Activated B cell treated with CpG ODN at 0.5 μM for 24 hours (primary cell): ENCODE results near the gene KRT7. TPM values are rescaled to one million over a fixed set of nuclear protein-coding genes. Genes with fewer than 3 reads are reported as not detected.

Experiments
- ATAC-seq: fragments of 200-7000 bp; cut with Tn5 transposase; one replicate; pipeline ENCODE4 v1.10.0; 2021; ENCODE audit warnings: low read depth, mild to moderate bottlenecking, moderate library complexity
- CTCF ChIA-PET: fragments of 350-600 bp; sonication (Branson Sonifier 250); formaldehyde crosslinking; loops from one replicate; lab custom pipeline; 2021; ENCODE audit warnings: antibody characterized with exemption; lab: Charles Lee
- POLR2A ChIA-PET: fragments of 350-600 bp; sonication (Branson Sonifier 250); formaldehyde crosslinking; loops from one replicate; lab custom pipeline; 2021; ENCODE audit warnings: antibody characterized with exemption; lab: Charles Lee
- DNase-seq: peaks from one replicate; pipeline ENCODE4 v3.0.0; 2022
- H3K27ac Mint-ChIP-seq: one replicate; pipeline ENCODE4 v1.8.0; 2020; ENCODE audit warnings: mixed read lengths
- H3K27me3 Mint-ChIP-seq: one replicate; pipeline ENCODE4 v1.8.0; 2021; ENCODE audit warnings: mixed read lengths
- H3K36me3 Mint-ChIP-seq: one replicate; pipeline ENCODE4 v1.8.0; 2021; ENCODE audit warnings: low read depth, mixed read lengths
- H3K4me1 Mint-ChIP-seq: one replicate; pipeline ENCODE4 v1.8.0; 2021; ENCODE audit warnings: mixed read lengths
- H3K4me3 Mint-ChIP-seq: one replicate; pipeline ENCODE4 v1.8.0; 2020; ENCODE audit warnings: mild to moderate bottlenecking, mixed read lengths
- H3K9me3 Mint-ChIP-seq: one replicate; pipeline ENCODE4 v1.8.0; 2020; ENCODE audit warnings: mixed read lengths
- intact Hi-C: fragments of 100-400 bp; cut with micrococcal nuclease; formaldehyde crosslinking; loops from one replicate; pipeline ENCODE4 v1.15.1; 2024
- total RNA-seq: library from RNA; stranded (reverse); gene quantifications from 2 replicates; pipeline ENCODE4 v1.2.3, GENCODE V29; 2022
- TF ChIP-seq, protein P1 (sequence below): fragments of 200-600 bp; IDR thresholded peaks from one replicate; pipeline ENCODE4 v1.8.0; 2022; ENCODE audit warnings: antibody characterized with exemption, mild to moderate bottlenecking

KRT7 gene
- total RNA-seq, 1 donor from 2014 or later, result 1.1 TPM

- Mint-ChIP-seq H3K9me3 (no peaks in the 10 kb centered on the region), H3K36me3 (no peaks in the 10 kb centered on the region), H3K27me3 (peaks cover 20% of the 10 kb centered on the region), H3K4me1 (peaks cover 12% of the 10 kb centered on the region), H3K4me3 (no peak overlapping the region), H3K27ac (peak overlapping the region; percentile 16)
- TF ChIP-seq, protein P1, sequence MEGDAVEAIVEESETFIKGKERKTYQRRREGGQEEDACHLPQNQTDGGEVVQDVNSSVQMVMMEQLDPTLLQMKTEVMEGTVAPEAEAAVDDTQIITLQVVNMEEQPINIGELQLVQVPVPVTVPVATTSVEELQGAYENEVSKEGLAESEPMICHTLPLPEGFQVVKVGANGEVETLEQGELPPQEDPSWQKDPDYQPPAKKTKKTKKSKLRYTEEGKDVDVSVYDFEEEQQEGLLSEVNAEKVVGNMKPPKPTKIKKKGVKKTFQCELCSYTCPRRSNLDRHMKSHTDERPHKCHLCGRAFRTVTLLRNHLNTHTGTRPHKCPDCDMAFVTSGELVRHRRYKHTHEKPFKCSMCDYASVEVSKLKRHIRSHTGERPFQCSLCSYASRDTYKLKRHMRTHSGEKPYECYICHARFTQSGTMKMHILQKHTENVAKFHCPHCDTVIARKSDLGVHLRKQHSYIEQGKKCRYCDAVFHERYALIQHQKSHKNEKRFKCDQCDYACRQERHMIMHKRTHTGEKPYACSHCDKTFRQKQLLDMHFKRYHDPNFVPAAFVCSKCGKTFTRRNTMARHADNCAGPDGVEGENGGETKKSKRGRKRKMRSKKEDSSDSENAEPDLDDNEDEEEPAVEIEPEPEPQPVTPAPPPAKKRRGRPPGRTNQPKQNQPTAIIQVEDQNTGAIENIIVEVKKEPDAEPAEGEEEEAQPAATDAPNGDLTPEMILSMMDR, result no peak
- ATAC-seq (no peak), DNase-seq (no peak)
- ChIA-PET CTCF (no interaction called here), POLR2A (no interaction called here)
- intact Hi-C loops, result no loop called here
Observed at GRCh38 chr12:52243259-52243855, 10.3 kb downstream of the KRT7 start.

GRCh38 chr12:52243856-52244614, 11.0 kb downstream of the KRT7 start:
- DNase-seq, result no peak
- intact Hi-C loops, result no loop called here
- CTCF ChIA-PET, result no interaction called here
- TF ChIP-seq, protein P1, result no peak
- Mint-ChIP-seq H3K4me3 (peak overlapping the region; percentile 6), H3K4me1 (peaks cover 12% of the 10 kb centered on the region), H3K27me3 (peaks cover 24% of the 10 kb centered on the region), H3K9me3 (no peaks in the 10 kb centered on the region), H3K27ac (peak overlapping the region; percentile 42), H3K36me3 (no peaks in the 10 kb centered on the region)
- POLR2A ChIA-PET, result interaction anchor here (0.7 kb wide), 1 partner anchor 726 kb away, joined by 3 read pairs; no protein-coding TSS in a partner anchor
- ATAC-seq, result peak; percentile 93

- ATAC-seq (no peak), DNase-seq (no peak)
- no peaks in the 10 kb centered on the region for H3K36me3 Mint-ChIP-seq
- POLR2A ChIA-PET, result interaction anchor here (0.7 kb wide), 1 partner anchor 725 kb away, joined by 3 read pairs; no protein-coding TSS in a partner anchor
- intact Hi-C loops, result no loop called here
- CTCF ChIA-PET, result interaction anchor here (0.6 kb wide), 1 partner anchor 19 kb away, joined by 3 read pairs; no protein-coding TSS in a partner anchor
- H3K4me1 Mint-ChIP-seq, result peaks cover 12% of the 10 kb centered on the region
- no peaks in the 10 kb centered on the region for H3K9me3 Mint-ChIP-seq
- H3K4me3 Mint-ChIP-seq, result peak overlapping the region; percentile 6
- H3K27me3 Mint-ChIP-seq, result peaks cover 26% of the 10 kb centered on the region
- peak overlapping the region; percentile 42 for H3K27ac Mint-ChIP-seq
- TF ChIP-seq, protein P1, result no peak
Observed at GRCh38 chr12:52244615-52244994, 11.6 kb downstream of the KRT7 start.

- H3K9me3 Mint-ChIP-seq, result no peaks in the 10 kb centered on the region
- CTCF ChIA-PET, result interaction anchor here (0.6 kb wide), 1 partner anchor 20 kb away, joined by 3 read pairs; no protein-coding TSS in a partner anchor
- peaks cover 12% of the 10 kb centered on the region for H3K4me1 Mint-ChIP-seq
- ATAC-seq (no peak), DNase-seq (no peak)
- TF ChIP-seq, protein P1, result no peak
- peaks cover 31% of the 10 kb centered on the region for H3K27me3 Mint-ChIP-seq
- no peaks in the 10 kb centered on the region for H3K36me3 Mint-ChIP-seq
- POLR2A ChIA-PET, result no interaction called here
- no peak overlapping the region for H3K4me3 Mint-ChIP-seq
- no peak overlapping the region for H3K27ac Mint-ChIP-seq
- intact Hi-C loops, result no loop called here
Observed at GRCh38 chr12:52245259-52245961, 12.4 kb downstream of the KRT7 start.
